SJSA1 (cell line): ENCODE data around the gene CXCL6. TPM values are rescaled to one million over a fixed set of nuclear protein-coding genes. Genes with fewer than 3 reads are reported as not detected.

Source experiments
- DNase-seq, 2 experiments: peaks; one replicate each; pipeline ENCODE4 v3.0.0-alpha.2; 2015 to 2020; ENCODE audit warnings: low spot score in 2 of 2, low read depth in 1 of 2
- H3K27ac ChIP-seq: fragments of 250-450 bp; sonication (Bioruptor Pico); 2 replicates; pipeline ENCODE4 v1.5.1; 2020; ENCODE audit warnings: mild to moderate bottlenecking, moderate library complexity
- H3K27me3 ChIP-seq: fragments of 250-450 bp; sonication (Bioruptor Pico); replicated peaks from 2 replicates; pipeline ENCODE4 v1.5.1; 2020; ENCODE audit warnings: mild to moderate bottlenecking, moderate library complexity
- H3K36me3 ChIP-seq: fragments of 250-450 bp; sonication (Bioruptor Pico); 2 replicates; pipeline ENCODE4 v1.5.1; 2020; ENCODE audit warnings: mild to moderate bottlenecking
- H3K4me1 ChIP-seq: fragments of 250-450 bp; sonication (Bioruptor Pico); replicated peaks from 2 replicates; pipeline ENCODE4 v1.6.1; 2021; ENCODE audit warnings: mild to moderate bottlenecking
- H3K4me3 ChIP-seq: fragments of 250-450 bp; sonication (Bioruptor Pico); 2 replicates; pipeline ENCODE4 v1.5.1; 2020; ENCODE audit warnings: mild to moderate bottlenecking
- H3K9me3 ChIP-seq: fragments of 250-450 bp; sonication (Bioruptor Pico); replicated peaks from 2 replicates; pipeline ENCODE4 v1.5.1; 2020; ENCODE audit warnings: mild to moderate bottlenecking
- total RNA-seq: library from RNA; depleted of rRNA; stranded (reverse); fragments of >200 nt; shearing (Covaris generic); gene quantifications from 2 replicates; pipeline ENCODE4 v1.2.3, GENCODE V29; 2014; rRNA removed

The CXCL6 gene
- not detected in 2 replicates for total RNA-seq

DNA sequence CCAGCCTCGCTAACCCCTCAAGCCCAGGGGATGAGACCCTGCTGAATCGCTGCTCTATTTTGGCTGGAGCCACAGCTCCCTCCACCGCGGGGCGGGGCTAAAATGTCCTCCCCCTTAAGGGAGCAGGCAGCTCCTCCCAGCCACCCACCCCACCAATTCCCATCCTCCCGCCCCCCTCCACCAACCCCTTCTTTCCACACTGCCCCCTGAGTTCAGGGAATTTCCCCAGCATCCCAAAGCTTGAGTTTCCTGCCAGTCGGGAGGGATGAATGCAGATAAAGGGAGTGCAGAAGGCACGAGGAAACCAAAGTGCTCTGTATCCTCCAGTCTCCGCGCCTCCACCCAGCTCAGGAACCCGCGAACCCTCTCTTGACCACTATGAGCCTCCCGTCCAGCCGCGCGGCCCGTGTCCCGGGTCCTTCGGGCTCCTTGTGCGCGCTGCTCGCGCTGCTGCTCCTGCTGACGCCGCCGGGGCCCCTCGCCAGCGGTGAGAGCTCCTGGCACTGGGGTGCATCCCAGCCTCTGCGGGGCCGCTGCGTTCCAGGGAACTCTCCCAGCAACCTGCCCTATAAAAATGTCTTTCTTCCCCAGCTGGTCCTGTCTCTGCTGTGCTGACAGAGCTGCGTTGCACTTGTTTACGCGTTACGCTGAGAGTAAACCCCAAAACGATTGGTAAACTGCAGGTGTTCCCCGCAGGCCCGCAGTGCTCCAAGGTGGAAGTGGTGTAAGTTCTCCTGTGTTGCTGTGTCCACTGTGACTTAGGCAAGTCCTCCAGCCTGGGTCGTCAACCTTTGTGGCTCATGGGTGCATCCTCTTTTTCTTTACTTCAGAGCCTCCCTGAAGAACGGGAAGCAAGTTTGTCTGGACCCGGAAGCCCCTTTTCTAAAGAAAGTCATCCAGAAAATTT lies at the start of gene CXCL6:
Gene CXCL6 (plus strand): TSS at position 306 of the 907 bp plus-strand sequence. CDS start 73 bp downstream, at position 379.
- no peaks in the 10 kb centered on the region for H3K36me3 ChIP-seq
- no peak for DNase-seq
- no peaks in the 10 kb centered on the region for H3K9me3 ChIP-seq
- H3K4me3 ChIP-seq: no peak within 1 kb of the TSS
- peaks cover 7% of the 10 kb centered on the region; the same call in 1 of the 2 replicates for H3K4me1 ChIP-seq
- H3K27me3 ChIP-seq: no peaks in the 10 kb centered on the region
- H3K27ac ChIP-seq: no peak within 1 kb of the TSS

GRCh38 chr4:73788411-73788810 lies 48.1 kb upstream of the CXCL6 start:
- Histone ChIP-seq H3K27me3 (no peaks in the 10 kb centered on the region), H3K27ac (no peak overlapping the region), H3K4me3 (no peak overlapping the region), H3K36me3 (no peaks in the 10 kb centered on the region), H3K9me3 (no peaks in the 10 kb centered on the region), H3K4me1 (no peaks in the 10 kb centered on the region)
- DNase-seq: no peak

DNA sequence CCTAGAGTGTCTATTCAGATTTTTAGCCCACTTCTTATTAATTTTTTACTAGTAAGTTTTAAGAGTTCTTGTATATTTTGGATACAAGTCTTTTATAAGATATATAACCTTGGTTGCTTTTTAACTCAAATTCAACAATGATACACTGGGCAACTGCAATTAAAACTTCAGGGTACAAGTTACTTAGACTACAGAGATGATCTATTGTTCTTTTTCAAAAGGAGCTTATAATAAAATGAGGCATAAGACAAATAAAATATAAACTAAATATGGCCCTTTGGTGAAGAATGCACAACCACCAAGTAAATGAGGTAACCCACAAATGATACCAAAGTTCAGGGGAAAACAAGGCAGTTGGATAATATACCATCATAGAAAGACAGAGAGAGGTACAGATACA lies 37.6 kb upstream of the CXCL6 start:
- Histone ChIP-seq H3K36me3 (no peaks in the 10 kb centered on the region), H3K27me3 (no peaks in the 10 kb centered on the region), H3K9me3 (no peaks in the 10 kb centered on the region), H3K27ac (no peak overlapping the region), H3K4me1 (no peaks in the 10 kb centered on the region), H3K4me3 (no peak overlapping the region)
- no peak for DNase-seq

GRCh38 chr4:73800206-73800605 lies 36.3 kb upstream of the CXCL6 start:
- Histone ChIP-seq H3K27me3 (no peaks in the 10 kb centered on the region), H3K4me3 (no peak overlapping the region)

DNA sequence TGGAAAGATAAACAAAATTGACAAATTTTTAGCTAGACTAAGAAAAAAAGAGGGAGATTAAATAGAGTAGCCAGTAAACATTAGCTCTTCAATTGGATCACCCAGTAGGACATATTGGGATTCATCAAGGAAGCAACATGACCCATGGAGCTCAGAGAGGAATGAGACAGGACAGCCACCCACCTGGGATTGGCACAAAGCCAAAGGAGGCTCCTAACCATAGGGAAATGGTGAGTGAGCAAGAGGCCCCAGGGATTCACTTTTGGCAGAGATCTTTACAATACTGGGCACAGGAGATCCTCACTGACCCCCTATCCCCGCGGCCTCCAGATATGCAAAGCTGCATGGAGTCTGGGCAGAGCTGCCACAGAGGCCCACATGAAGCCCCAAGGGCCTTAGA lies 34.8 kb upstream of the CXCL6 start:
- no peak overlapping the region for H3K27ac ChIP-seq
- H3K4me1 ChIP-seq: no peaks in the 10 kb centered on the region
- no peaks in the 10 kb centered on the region for H3K27me3 ChIP-seq
- no peak overlapping the region for H3K4me3 ChIP-seq
- DNase-seq: no peak
- no peaks in the 10 kb centered on the region for H3K9me3 ChIP-seq
- H3K36me3 ChIP-seq: no peaks in the 10 kb centered on the region

More at GRCh38 chr4:73800206-73800605, 36.3 kb upstream of the CXCL6 start:
- Histone ChIP-seq H3K9me3 (no peaks in the 10 kb centered on the region), H3K27ac (no peak overlapping the region), H3K36me3 (no peaks in the 10 kb centered on the region), H3K4me1 (no peaks in the 10 kb centered on the region)
- no peak for DNase-seq

- no peak overlapping the region for H3K27ac ChIP-seq
- DNase-seq: no peak
- no peaks in the 10 kb centered on the region for H3K27me3 ChIP-seq
- no peaks in the 10 kb centered on the region for H3K9me3 ChIP-seq
- H3K36me3 ChIP-seq: no peaks in the 10 kb centered on the region
- H3K4me3 ChIP-seq: no peak overlapping the region
- no peaks in the 10 kb centered on the region for H3K4me1 ChIP-seq
Observed at GRCh38 chr4:73803213-73803612, 33.3 kb upstream of the CXCL6 start.

DNA sequence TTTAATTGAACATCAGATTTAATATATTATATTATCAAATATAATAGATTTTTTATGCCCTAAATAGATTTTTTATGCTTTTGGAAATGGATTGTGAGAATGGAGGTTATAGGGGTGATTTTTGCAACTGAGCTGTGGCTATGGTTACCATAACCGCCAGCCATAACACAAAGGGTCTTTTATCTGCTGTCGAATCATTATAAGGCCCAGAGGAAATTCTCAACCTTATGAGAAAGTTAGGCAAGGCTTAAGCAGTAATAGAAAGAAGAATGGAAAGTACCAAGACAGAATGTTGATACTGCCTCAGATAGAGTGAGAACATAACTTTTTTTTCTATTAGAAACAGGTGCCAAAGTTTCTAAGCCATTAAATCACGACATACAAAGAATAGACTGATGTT lies 26.3 kb upstream of the CXCL6 start:
- Histone ChIP-seq H3K4me1 (peaks cover 6% of the 10 kb centered on the region), H3K27me3 (no peaks in the 10 kb centered on the region), H3K9me3 (no peaks in the 10 kb centered on the region), H3K4me3 (no peak overlapping the region), H3K27ac (no peak overlapping the region), H3K36me3 (no peaks in the 10 kb centered on the region)
- no peak for DNase-seq

GRCh38 chr4:73811841-73812240 lies 24.6 kb upstream of the CXCL6 start:
- Histone ChIP-seq H3K36me3 (no peaks in the 10 kb centered on the region), H3K27me3 (no peaks in the 10 kb centered on the region), H3K4me3 (no peak overlapping the region), H3K9me3 (no peaks in the 10 kb centered on the region), H3K27ac (no peak overlapping the region), H3K4me1 (peaks cover 14% of the 10 kb centered on the region)
- no peak for DNase-seq

DNA sequence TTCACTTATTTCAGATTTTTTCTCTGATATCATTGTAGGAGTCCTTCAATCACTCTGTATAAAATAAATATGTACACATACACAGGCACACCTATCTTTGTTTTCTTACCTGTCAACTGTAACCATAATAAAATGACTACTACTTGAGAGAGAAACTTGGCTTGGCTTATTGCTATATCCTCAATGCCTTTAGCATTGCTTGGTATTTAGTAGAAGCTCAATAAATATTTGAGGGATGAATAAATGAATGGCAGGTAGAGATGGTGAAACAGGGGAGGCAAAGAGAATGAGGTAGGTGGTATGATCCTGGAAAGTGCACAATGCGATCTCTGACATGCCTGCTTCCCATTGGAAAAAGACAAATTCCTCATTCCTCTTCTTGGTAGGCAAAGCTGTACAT lies 21.8 kb upstream of the CXCL6 start:
- Histone ChIP-seq H3K36me3 (no peaks in the 10 kb centered on the region), H3K4me1 (peaks cover 22% of the 10 kb centered on the region), H3K27ac (no peak overlapping the region), H3K27me3 (no peaks in the 10 kb centered on the region), H3K9me3 (no peaks in the 10 kb centered on the region), H3K4me3 (no peak overlapping the region)
- no peak for DNase-seq

- DNase-seq: no peak
- H3K27ac ChIP-seq: no peak overlapping the region
- H3K27me3 ChIP-seq: no peaks in the 10 kb centered on the region
- no peak overlapping the region for H3K4me3 ChIP-seq
- peaks cover 22% of the 10 kb centered on the region for H3K4me1 ChIP-seq
- no peaks in the 10 kb centered on the region for H3K36me3 ChIP-seq
- H3K9me3 ChIP-seq: no peaks in the 10 kb centered on the region
Observed at GRCh38 chr4:73815145-73815544, 21.3 kb upstream of the CXCL6 start.

- H3K36me3 ChIP-seq: no peaks in the 10 kb centered on the region
- peak overlapping the region; percentile 40 for H3K27ac ChIP-seq
- H3K4me3 ChIP-seq: no peak overlapping the region
- peak; percentile 53 to 57 for DNase-seq
- no peaks in the 10 kb centered on the region for H3K9me3 ChIP-seq
- H3K27me3 ChIP-seq: no peaks in the 10 kb centered on the region
- H3K4me1 ChIP-seq: peaks cover 22% of the 10 kb centered on the region
Observed at GRCh38 chr4:73816814-73817213, 19.7 kb upstream of the CXCL6 start.

DNA sequence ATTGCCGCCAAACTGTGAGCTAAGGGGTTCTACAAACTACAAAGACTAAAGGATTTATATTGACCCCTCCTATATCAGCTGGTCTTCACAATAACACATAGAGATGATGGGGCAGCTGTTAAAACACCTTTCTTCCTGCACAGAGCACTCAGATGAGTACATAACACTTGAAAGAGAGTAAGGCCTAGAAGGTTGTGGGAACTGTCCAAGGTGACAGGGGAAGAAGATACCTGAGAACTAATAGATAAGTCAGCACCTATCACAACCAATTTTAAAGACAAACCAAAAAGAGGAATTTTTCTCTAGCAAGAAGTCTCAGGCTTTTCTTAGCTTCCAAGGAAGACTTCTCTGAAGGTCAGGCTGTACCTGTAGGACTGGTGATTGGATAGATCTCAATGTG lies 19.1 kb upstream of the CXCL6 start:
- H3K4me1 ChIP-seq: peaks cover 25% of the 10 kb centered on the region
- DNase-seq: no peak
- no peaks in the 10 kb centered on the region for H3K9me3 ChIP-seq
- no peak overlapping the region for H3K4me3 ChIP-seq
- no peaks in the 10 kb centered on the region for H3K27me3 ChIP-seq
- peak overlapping the region; percentile 40 for H3K27ac ChIP-seq
- H3K36me3 ChIP-seq: no peaks in the 10 kb centered on the region

DNA sequence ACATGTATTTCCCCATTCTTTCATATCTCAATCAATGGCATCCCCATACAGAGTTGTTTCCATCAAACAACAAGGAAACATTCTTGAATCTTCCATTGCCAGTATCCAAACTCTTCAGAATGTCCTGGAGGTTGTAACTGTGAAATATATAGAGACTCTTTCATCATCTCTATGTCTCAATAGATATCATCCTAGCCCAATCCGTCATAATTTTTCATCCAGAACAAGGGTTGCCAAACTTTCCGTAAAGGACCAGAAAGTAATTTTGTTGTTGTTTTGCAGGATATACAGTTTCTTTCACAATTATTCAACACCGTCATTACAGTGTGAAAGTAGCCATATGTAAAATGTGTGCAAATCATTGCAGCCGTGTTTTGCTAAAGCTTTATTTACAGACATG lies 15.2 kb upstream of the CXCL6 start:
- peaks cover 19% of the 10 kb centered on the region for H3K4me1 ChIP-seq
- DNase-seq: no peak
- H3K27me3 ChIP-seq: no peaks in the 10 kb centered on the region
- H3K9me3 ChIP-seq: no peaks in the 10 kb centered on the region
- no peaks in the 10 kb centered on the region for H3K36me3 ChIP-seq
- no peak overlapping the region for H3K4me3 ChIP-seq
- H3K27ac ChIP-seq: no peak overlapping the region

GRCh38 chr4:73822389-73822788 lies 14.1 kb upstream of the CXCL6 start:
- DNase-seq: peak in 1 of 2 experiments; percentile 34
- Histone ChIP-seq H3K9me3 (no peaks in the 10 kb centered on the region), H3K27me3 (no peaks in the 10 kb centered on the region), H3K36me3 (no peaks in the 10 kb centered on the region), H3K4me1 (peaks cover 8% of the 10 kb centered on the region), H3K4me3 (no peak overlapping the region), H3K27ac (no peak overlapping the region)
